AG10803 (cell line): ENCODE data around the gene PKNOX2.

Experiments
- DNase-seq: peaks from one replicate; pipeline ENCODE4 v3.0.0; 2010; ENCODE audit warnings: low read depth
- H3K4me3 ChIP-seq: 2 replicates; pipeline ENCODE4 v1.5.1; 2011; ENCODE audit warnings: mild to moderate bottlenecking, low read length, control low read depth
- CTCF ChIP-seq: conservative IDR thresholded peaks from 2 replicates; pipeline ENCODE4 v1.5.1; 2011; ENCODE audit warnings: mild to moderate bottlenecking, low read length, control low read depth, inconsistent platforms

Gene PKNOX2

DNA sequence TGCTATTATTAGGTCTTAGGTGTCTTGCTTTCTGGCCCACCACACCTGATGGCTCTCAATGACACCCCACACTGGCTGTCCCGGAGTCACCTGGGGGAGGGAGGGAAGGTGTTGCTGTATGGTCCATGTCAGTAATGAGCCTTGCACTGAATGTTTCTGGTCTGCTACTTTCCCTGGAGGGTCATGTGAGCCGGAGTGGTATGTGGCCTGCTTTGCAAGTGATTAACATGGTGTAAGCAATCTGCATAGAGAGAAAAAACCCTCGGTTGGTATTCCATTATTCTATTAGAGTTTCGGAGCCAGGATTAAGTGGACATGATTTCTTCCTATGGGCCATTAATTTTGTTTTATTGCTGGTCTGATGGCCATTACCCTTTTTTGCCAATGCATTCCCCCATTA is 63.9 kb downstream of the PKNOX2 start:
- no peak overlapping the region for H3K4me3 ChIP-seq
- no peak for TF ChIP-seq CTCF
- DNase-seq: no peak

DNA sequence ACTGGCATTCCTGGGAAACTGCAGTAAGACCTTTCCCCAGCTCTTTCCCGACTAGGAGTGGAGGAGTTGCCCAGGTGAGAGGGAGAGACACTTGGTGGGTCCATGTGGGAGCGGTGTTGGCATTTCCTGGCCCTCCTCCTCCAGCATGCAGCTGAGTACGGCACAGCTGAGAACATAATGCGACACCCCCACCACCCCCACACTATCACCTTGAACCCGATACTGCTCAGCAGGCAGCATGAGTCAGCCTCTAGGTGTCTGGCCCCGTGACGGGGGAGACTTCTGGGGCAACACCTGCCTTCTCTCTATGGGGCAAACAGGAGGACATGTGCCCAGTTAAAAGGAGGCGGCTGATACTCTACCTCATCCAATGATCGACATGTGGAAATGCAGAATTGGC is 64.4 kb downstream of the PKNOX2 start:
- no peak for DNase-seq
- TF ChIP-seq CTCF: no peak
- H3K4me3 ChIP-seq: no peak overlapping the region

DNA sequence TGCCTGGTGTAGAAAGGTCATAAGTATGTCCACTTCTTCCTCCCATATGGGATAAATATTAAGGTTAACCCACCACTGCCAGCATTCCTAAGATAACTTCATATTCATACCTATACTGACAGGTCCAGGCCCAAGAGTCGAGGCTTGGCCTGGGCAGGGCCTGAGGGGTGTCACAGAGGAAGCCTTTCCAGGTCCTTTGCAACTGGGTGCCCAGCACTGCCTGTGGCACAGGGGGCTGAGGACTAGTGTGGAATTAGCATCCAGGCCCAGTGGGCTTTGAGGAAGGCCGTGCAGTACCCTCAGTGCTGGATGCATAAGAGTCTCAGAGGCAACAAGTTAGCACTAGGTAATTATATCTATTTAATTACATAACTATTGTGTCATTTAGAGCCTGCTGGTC is 65.4 kb downstream of the PKNOX2 start:
- H3K4me3 ChIP-seq: no peak overlapping the region
- no peak for DNase-seq
- TF ChIP-seq CTCF: no peak

DNA sequence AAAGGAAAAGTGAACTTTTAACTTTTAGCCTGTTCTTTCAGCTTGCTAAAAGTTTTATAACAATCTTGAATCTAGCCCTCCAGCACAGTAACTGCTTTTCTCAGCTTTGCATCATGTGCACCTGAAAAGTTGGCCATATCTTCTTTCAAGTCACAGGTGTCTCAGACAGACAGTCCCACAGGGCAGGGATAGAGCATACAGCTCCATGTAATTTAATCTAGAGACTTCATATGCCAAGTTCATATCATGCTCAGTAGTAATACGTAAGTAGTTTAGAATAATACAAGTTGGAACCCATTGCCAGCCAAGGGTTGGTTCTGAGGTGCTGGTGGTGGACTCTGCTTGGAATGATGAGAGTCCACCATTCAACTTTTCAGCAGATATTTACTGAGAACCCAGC is 68.6 kb downstream of the PKNOX2 start:
- no peak for TF ChIP-seq CTCF
- no peak for DNase-seq
- H3K4me3 ChIP-seq: no peak overlapping the region

GRCh38 chr11:125233736-125234275 is 69.3 kb downstream of the PKNOX2 start:
- DNase-seq: no peak
- no peak for TF ChIP-seq CTCF
- no peak overlapping the region for H3K4me3 ChIP-seq

GRCh38 chr11:125235071-125235471 is 70.5 kb downstream of the PKNOX2 start:
- TF ChIP-seq CTCF: no peak
- H3K4me3 ChIP-seq: no peak overlapping the region
- no peak for DNase-seq

DNA sequence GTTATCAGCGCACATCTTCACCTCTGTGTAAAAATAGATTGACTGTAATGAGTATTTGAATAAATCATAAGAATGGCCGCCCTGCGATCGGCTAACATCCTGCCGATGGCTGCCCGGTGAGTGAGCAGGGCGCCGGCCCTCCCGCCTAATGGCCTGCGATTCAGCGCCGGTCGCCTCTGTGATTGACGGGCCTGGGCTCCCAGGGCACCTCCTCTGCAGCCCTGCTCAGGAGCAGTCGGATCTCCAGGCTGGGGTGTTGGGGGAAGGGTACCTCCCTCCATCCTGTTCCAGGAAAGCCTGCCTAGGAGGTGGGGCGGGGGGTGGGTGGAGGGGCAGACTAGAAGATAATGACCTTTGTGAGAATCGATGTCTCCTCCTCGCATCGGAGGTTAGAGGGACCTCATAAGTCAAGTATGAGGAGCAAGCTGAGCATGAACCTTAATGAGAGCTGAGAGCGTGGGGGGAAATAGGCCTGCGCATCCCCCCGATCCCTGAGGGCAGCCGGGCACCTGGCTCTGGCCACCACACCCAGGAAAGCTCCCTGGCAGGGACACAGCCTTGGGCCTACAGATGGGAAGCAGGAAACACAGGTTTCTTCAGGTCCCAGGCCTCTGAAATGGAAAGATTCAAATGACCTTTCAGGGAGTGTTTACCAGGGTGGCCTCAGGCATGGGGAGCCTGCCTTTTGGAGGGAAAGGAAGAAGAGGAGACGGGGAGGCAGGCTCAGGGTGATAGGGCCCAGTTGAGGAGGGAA is 71.7 kb downstream of the PKNOX2 start:
- no peak for DNase-seq
- no peak for TF ChIP-seq CTCF
- no peak overlapping the region for H3K4me3 ChIP-seq
